SK-N-SH (cell line): Measurements from ENCODE around the gene RGS6. TPM values are rescaled to one million over a fixed set of nuclear protein-coding genes. Genes with fewer than 3 reads are reported as not detected.

ENCODE experiments used
- CTCF ChIA-PET: fragments of 300-600, 350-600 bp; formaldehyde crosslinking; extraction: SDS; loops from one replicate; lab custom pipeline; 2021; lab: Yijun Ruan, JAX
- POLR2A ChIA-PET: fragments of 350-600 bp; sonication (Branson Sonifier 250); formaldehyde crosslinking; extraction: SDS; loops from one replicate; lab custom pipeline; 2020; ENCODE audit warnings: antibody characterized with exemption, inconsistent platforms; lab: Yijun Ruan, JAX
- DNase-seq: peaks from one replicate; pipeline ENCODE4 v3.0.0; 2012
- H2AFZ ChIP-seq: fragments of 200-600 bp; sonication (generic); 2 replicates; pipeline ENCODE4 v1.8.1; 2016; ENCODE audit warnings: antibody characterized with exemption, mild to moderate bottlenecking, low read depth
- H3F3A ChIP-seq: fragments of 200-600 bp; sonication (generic); replicated peaks from 2 replicates; pipeline ENCODE3; 2016; ENCODE audit warnings: antibody characterized with exemption, mild to moderate bottlenecking; ENCODE audit not compliant: insufficient read depth
- H3K27ac ChIP-seq, 2 experiments: fragments of 200-500 bp in 1 of 2; fragments of 200-600 bp in 1 of 2; sonication (Bioruptor generic) in 1 of 2; sonication (generic), shearing (Covaris generic) in 1 of 2; 2 replicates each; pipeline versions ENCODE4 v1.5.1 to v1.6.1; 2014 to 2016; ENCODE audit warnings: low read depth in 2 of 2, inconsistent platforms in 1 of 2, low read length in 1 of 2, mild to moderate bottlenecking in 1 of 2, mixed read lengths in 1 of 2
- H3K27me3 ChIP-seq: fragments of 200-600 bp; sonication (generic), shearing (Covaris generic); 2 replicates; pipeline ENCODE4 v1.6.1; 2016; ENCODE audit warnings: mixed run types; ENCODE audit not compliant: insufficient read depth
- H3K36me3 ChIP-seq, 2 experiments: fragments of 200-500 bp in 1 of 2; fragments of 200-600 bp in 1 of 2; sonication (Bioruptor generic) in 1 of 2; sonication (generic) in 1 of 2; replicated peaks in 1 of 2; 2 replicates each; pipeline versions ENCODE3 to v1.5.1; 2014 to 2016; ENCODE audit warnings: low read length in 1 of 2, mild to moderate bottlenecking in 1 of 2; ENCODE audit not compliant: insufficient read depth in 2 of 2, control insufficient read depth in 1 of 2
- H3K4me1 ChIP-seq, 2 experiments: fragments of 200-500 bp in 1 of 2; fragments of 200-600 bp in 1 of 2; sonication (Bioruptor generic) in 1 of 2; sonication (generic), shearing (Covaris generic) in 1 of 2; 2 replicates each; pipeline versions ENCODE4 v1.5.1 to v1.6.1; 2014 to 2016; ENCODE audit warnings: low read depth in 1 of 2, low read length in 1 of 2, mixed run types in 1 of 2; ENCODE audit not compliant: insufficient read depth in 2 of 2, control insufficient read depth in 1 of 2
- H3K4me2 ChIP-seq: fragments of 200-600 bp; sonication (generic), shearing (Covaris generic); 2 replicates; pipeline ENCODE4 v1.6.1; 2017; ENCODE audit warnings: mixed run types
- H3K4me3 ChIP-seq, 2 experiments: fragments of 200-500 bp in 1 of 2; fragments of 200-600 bp in 1 of 2; sonication (Bioruptor generic) in 1 of 2; sonication (generic), shearing (Covaris generic) in 1 of 2; 2 replicates each; pipeline versions ENCODE4 v1.5.1 to v1.8.1; 2014 to 2016; ENCODE audit warnings: low read depth in 2 of 2, inconsistent platforms in 1 of 2, low read length in 1 of 2, mild to moderate bottlenecking in 1 of 2, mixed read lengths in 1 of 2, moderate library complexity in 1 of 2
- H3K79me2 ChIP-seq: fragments of 200-600 bp; sonication (generic); 2 replicates; pipeline ENCODE4 v1.8.1; 2017; ENCODE audit warnings: mild to moderate bottlenecking; ENCODE audit not compliant: insufficient read depth
- H3K9ac ChIP-seq: fragments of 200-600 bp; sonication (generic); 2 replicates; pipeline ENCODE4 v1.6.1; 2017; ENCODE audit warnings: mixed run types
- H3K9me2 ChIP-seq: fragments of 200-600 bp; sonication (generic); 2 replicates; pipeline ENCODE4 v1.6.1; 2017; ENCODE audit warnings: mixed run types
- H3K9me3 ChIP-seq: fragments of 200-600 bp; sonication (generic); 2 replicates; pipeline ENCODE4 v1.6.1; 2017; ENCODE audit warnings: mixed run types, mild to moderate bottlenecking, moderate library complexity
- H4K20me1 ChIP-seq: fragments of 200-600 bp; sonication (generic); 2 replicates; pipeline ENCODE4 v1.6.1; 2017; ENCODE audit warnings: mild to moderate bottlenecking, mixed run types; ENCODE audit not compliant: insufficient read depth
- FOXJ3 ChIP-seq: sonication (generic); formaldehyde crosslinking; IDR thresholded peaks from 2 replicates; pipeline ENCODE4 v1.5.1; 2020; ENCODE audit warnings: mild to moderate bottlenecking, missing genetic modification reagents
- RXRA ChIP-seq: IDR thresholded peaks from 2 replicates; pipeline ENCODE4 v1.4.0; 2012; ENCODE audit warnings: low read depth, mild to moderate bottlenecking, borderline replicate concordance
- SIN3A ChIP-seq: IDR thresholded peaks from 2 replicates; pipeline ENCODE4 v1.6.1; 2012; ENCODE audit warnings: low read depth, mild to moderate bottlenecking, low read length, moderate library complexity, borderline replicate concordance
- YY1 ChIP-seq: IDR thresholded peaks from 2 replicates; pipeline ENCODE4 v1.4.0; 2012; ENCODE audit warnings: low read depth, mild to moderate bottlenecking
- WGBS: methylation state at CpG from one replicate; pipeline ENCODE4 v1.1.6; 2017; ENCODE audit warnings: low lambda C conversion rate; 5-methylcytosine and 5-hydroxymethylcytosine counted together
- polyA plus RNA-seq, 3 experiments: library from polyadenylated mRNA; depleted of rRNA; stranded (reverse); fragments of >200 nt; gene quantifications; 2 replicates each; pipeline ENCODE4 v1.2.3, GENCODE V29; 2012
- TF ChIP-seq, protein P1 (sequence below): IDR thresholded peaks from 2 replicates; pipeline ENCODE4 v1.6.1; 2012; ENCODE audit warnings: mild to moderate bottlenecking, low read depth, low read length, moderate library complexity
- TF ChIP-seq, protein P2 (sequence below): IDR thresholded peaks from 2 replicates; pipeline ENCODE4 v1.4.0; 2012; ENCODE audit warnings: low read depth, borderline replicate concordance
- TF ChIP-seq, protein P3 (sequence below): fragments of 200-600 bp; sonication (generic); IDR thresholded peaks from 2 replicates; pipeline ENCODE4 v1.6.1; 2017; ENCODE audit warnings: antibody characterized with exemption, mild to moderate bottlenecking, moderate library complexity
- TF ChIP-seq, protein P4 (sequence below): fragments of 150-350 bp; IDR thresholded peaks from 2 replicates; pipeline ENCODE4 v1.6.1; 2016; ENCODE audit warnings: mild to moderate bottlenecking, low read depth, low read length

RGS6 gene
- polyA plus RNA-seq, 1 of the 3 experiments (the other 2 are of a cell fraction), result not detected

DNA sequence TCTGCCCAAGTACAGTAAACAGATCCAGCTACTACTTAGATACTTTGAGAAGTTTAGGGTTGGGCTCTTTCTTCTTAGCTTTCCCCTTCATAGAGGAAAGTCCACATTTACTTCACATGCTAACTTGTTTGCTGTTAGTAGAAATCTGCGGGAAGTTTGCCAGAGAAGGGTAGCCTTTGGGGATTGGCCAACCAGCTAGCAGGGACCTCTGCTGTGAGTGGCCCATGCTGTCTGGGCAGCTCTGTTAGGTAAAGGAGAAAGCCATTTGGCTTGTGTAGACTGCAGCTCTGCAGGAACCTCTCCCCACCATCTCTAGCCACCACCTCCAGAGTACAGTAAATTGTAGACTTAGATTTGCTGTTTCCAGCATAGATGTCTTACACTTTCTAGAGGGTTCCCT is 193.9 kb downstream of the RGS6 start:
- POLR2A ChIA-PET, result no interaction called here
- no peak overlapping the region for H3K4me2 ChIP-seq
- DNase-seq, result no peak

More for the DNA sequence above, 193.9 kb downstream of the RGS6 start:
- no peaks in the 10 kb centered on the region for H3K9me3 ChIP-seq
- H3K4me3 ChIP-seq, result no peak overlapping the region
- no peaks in the 10 kb centered on the region for H4K20me1 ChIP-seq
- WGBS, result 0% methylated on average over 1 of the region's 1 CpG
- no peaks in the 10 kb centered on the region for H3K9me2 ChIP-seq
- TF ChIP-seq, protein P1, sequence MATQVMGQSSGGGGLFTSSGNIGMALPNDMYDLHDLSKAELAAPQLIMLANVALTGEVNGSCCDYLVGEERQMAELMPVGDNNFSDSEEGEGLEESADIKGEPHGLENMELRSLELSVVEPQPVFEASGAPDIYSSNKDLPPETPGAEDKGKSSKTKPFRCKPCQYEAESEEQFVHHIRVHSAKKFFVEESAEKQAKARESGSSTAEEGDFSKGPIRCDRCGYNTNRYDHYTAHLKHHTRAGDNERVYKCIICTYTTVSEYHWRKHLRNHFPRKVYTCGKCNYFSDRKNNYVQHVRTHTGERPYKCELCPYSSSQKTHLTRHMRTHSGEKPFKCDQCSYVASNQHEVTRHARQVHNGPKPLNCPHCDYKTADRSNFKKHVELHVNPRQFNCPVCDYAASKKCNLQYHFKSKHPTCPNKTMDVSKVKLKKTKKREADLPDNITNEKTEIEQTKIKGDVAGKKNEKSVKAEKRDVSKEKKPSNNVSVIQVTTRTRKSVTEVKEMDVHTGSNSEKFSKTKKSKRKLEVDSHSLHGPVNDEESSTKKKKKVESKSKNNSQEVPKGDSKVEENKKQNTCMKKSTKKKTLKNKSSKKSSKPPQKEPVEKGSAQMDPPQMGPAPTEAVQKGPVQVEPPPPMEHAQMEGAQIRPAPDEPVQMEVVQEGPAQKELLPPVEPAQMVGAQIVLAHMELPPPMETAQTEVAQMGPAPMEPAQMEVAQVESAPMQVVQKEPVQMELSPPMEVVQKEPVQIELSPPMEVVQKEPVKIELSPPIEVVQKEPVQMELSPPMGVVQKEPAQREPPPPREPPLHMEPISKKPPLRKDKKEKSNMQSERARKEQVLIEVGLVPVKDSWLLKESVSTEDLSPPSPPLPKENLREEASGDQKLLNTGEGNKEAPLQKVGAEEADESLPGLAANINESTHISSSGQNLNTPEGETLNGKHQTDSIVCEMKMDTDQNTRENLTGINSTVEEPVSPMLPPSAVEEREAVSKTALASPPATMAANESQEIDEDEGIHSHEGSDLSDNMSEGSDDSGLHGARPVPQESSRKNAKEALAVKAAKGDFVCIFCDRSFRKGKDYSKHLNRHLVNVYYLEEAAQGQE, result no peak
- TF ChIP-seq, protein P2, sequence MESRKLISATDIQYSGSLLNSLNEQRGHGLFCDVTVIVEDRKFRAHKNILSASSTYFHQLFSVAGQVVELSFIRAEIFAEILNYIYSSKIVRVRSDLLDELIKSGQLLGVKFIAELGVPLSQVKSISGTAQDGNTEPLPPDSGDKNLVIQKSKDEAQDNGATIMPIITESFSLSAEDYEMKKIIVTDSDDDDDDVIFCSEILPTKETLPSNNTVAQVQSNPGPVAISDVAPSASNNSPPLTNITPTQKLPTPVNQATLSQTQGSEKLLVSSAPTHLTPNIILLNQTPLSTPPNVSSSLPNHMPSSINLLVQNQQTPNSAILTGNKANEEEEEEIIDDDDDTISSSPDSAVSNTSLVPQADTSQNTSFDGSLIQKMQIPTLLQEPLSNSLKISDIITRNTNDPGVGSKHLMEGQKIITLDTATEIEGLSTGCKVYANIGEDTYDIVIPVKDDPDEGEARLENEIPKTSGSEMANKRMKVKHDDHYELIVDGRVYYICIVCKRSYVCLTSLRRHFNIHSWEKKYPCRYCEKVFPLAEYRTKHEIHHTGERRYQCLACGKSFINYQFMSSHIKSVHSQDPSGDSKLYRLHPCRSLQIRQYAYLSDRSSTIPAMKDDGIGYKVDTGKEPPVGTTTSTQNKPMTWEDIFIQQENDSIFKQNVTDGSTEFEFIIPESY, result no peak
- TF ChIP-seq YY1, result no peak
- TF ChIP-seq SIN3A, result no peak
- no peak for TF ChIP-seq FOXJ3 (CRISPR knock-in tag)
- TF ChIP-seq, protein P3, sequence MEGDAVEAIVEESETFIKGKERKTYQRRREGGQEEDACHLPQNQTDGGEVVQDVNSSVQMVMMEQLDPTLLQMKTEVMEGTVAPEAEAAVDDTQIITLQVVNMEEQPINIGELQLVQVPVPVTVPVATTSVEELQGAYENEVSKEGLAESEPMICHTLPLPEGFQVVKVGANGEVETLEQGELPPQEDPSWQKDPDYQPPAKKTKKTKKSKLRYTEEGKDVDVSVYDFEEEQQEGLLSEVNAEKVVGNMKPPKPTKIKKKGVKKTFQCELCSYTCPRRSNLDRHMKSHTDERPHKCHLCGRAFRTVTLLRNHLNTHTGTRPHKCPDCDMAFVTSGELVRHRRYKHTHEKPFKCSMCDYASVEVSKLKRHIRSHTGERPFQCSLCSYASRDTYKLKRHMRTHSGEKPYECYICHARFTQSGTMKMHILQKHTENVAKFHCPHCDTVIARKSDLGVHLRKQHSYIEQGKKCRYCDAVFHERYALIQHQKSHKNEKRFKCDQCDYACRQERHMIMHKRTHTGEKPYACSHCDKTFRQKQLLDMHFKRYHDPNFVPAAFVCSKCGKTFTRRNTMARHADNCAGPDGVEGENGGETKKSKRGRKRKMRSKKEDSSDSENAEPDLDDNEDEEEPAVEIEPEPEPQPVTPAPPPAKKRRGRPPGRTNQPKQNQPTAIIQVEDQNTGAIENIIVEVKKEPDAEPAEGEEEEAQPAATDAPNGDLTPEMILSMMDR, result no peak
- TF ChIP-seq, protein P4, sequence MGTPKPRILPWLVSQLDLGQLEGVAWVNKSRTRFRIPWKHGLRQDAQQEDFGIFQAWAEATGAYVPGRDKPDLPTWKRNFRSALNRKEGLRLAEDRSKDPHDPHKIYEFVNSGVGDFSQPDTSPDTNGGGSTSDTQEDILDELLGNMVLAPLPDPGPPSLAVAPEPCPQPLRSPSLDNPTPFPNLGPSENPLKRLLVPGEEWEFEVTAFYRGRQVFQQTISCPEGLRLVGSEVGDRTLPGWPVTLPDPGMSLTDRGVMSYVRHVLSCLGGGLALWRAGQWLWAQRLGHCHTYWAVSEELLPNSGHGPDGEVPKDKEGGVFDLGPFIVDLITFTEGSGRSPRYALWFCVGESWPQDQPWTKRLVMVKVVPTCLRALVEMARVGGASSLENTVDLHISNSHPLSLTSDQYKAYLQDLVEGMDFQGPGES, result no peak
- no peak for TF ChIP-seq RXRA
- no peak overlapping the region for H2AFZ ChIP-seq
- no peak overlapping the region for H3K9ac ChIP-seq
- CTCF ChIA-PET, result no interaction called here
- H3F3A ChIP-seq, result no peaks in the 10 kb centered on the region
- H3K27me3 ChIP-seq, result no peaks in the 10 kb centered on the region
- no peaks in the 10 kb centered on the region for H3K79me2 ChIP-seq
- no peaks in the 10 kb centered on the region for H3K4me1 ChIP-seq
- no peak overlapping the region for H3K27ac ChIP-seq
- H3K36me3 ChIP-seq, result no peaks in the 10 kb centered on the region
